ENCODE data around the gene VPS35. TPM values are rescaled to one million over a fixed set of nuclear protein-coding genes. Genes with fewer than 3 reads are reported as not detected.

The VPS35 gene
- total and polyA plus RNA-seq, 2 of the 13 experiments (the other 11 are each of a cell fraction or from before 2014, with no cell fraction given): 30.7 to 136 TPM

DNA sequence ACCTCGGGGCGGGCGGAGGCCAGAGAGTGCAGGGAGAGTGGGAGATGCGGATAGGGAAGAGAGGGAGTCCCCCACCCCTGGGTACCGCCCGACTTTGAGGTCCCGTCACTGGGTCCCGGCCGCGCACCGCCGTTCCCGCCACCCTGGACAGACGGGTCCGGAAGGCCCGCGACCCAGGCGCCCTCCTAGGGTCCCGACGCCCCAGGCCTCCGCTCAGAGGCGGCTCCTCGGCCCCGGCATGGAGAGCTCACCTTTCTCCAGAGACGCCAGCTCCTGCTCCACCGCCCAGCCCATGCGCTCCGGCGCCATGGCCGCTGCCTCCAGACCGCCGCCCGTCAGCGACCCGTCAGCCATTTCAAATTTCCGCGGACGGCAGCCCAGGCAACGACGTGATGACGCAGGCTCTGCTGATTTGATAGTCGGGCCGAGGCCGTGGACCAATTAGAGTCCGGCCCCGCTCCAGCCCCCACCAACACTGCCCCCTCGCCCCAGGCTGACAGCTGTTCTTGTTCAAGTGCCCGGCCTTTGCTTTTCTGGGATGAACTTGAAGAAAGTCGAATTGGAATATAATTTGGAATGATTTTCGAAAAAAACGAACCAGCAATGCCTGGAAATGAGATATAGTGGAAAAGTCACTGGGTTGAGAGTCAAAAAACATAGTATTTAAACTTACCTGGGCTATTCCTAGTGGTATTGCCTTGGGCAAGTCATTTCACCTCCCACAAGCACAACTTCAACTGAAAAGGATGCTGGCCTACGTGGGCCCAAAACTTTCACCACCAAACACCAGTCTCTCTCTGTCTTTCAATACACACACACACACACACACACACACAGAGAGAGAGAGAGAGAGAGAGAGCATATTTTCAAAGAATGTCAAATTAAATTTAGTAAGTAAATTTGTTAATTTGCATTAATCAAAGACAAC is 67.7 kb downstream of the VPS35 start, which contains the start of gene SHCBP1 (continued):
- TF ChIP-seq, protein P1, sequence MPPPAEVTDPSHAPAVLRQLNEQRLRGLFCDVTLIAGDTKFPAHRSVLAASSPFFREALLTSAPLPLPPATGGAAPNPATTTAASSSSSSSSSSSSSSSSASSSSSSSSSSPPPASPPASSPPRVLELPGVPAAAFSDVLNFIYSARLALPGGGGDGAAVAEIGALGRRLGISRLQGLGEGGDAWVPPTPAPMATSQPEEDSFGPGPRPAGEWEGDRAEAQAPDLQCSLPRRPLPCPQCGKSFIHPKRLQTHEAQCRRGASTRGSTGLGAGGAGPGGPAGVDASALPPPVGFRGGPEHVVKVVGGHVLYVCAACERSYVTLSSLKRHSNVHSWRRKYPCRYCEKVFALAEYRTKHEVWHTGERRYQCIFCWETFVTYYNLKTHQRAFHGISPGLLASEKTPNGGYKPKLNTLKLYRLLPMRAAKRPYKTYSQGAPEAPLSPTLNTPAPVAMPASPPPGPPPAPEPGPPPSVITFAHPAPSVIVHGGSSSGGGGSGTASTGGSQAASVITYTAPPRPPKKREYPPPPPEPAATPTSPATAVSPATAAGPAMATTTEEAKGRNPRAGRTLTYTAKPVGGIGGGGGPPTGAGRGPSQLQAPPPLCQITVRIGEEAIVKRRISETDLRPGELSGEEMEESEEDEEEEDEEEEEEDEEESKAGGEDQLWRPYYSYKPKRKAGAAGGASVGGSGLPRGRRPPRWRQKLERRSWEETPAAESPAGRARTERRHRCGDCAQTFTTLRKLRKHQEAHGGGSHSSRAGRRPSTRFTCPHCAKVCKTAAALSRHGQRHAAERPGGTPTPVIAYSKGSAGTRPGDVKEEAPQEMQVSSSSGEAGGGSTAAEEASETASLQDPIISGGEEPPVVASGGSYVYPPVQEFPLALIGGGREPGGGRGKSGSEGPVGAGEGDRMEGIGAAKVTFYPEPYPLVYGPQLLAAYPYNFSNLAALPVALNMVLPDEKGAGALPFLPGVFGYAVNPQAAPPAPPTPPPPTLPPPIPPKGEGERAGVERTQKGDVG (CRISPR knock-in tag; IDR thresholded peaks at IDR 0.05; ENCODE audit: borderline replicate concordance): peak; percentile 86; the same call in 1 of the 2 replicates
- TF ChIP-seq ZNF33A (CRISPR knock-in tag; IDR thresholded peaks at IDR 0.05; ENCODE audit: borderline replicate concordance) (0 out of 2 replicates have a peak, but pooled peaks have one; percentile 45), ZNF768 (CRISPR knock-in tag; IDR thresholded peaks at IDR 0.05) (peak; percentile 79), ZNF350 (CRISPR knock-in tag; IDR thresholded peaks at IDR 0.05; ENCODE audit: borderline replicate concordance, low read depth) (peak; percentile 81), SOX5 (CRISPR knock-in tag; IDR thresholded peaks at IDR 0.05; ENCODE audit: borderline replicate concordance) (no peak), ZNF138 (CRISPR knock-in tag; IDR thresholded peaks at IDR 0.05; ENCODE audit: low read depth) (0 out of 2 replicates have a peak, but pooled peaks have one; percentile 35), KAT7 (CRISPR knock-in tag; IDR thresholded peaks at IDR 0.05; ENCODE audit: borderline replicate concordance) (peak; percentile 84; the same call in 1 of the 2 replicates), SP1 (IDR thresholded peaks at IDR 0.05) (no peak), SP1 (CRISPR knock-in tag; IDR thresholded peaks at IDR 0.05) (0 out of 2 replicates have a peak, but pooled peaks have one; percentile 61), REXO4 (CRISPR knock-in tag; IDR thresholded peaks at IDR 0.05; ENCODE audit: borderline replicate concordance) (no peak), NKX3-1 (CRISPR knock-in tag; IDR thresholded peaks at IDR 0.05) (peak; percentile 93)
- TF ChIP-seq, protein P2, sequence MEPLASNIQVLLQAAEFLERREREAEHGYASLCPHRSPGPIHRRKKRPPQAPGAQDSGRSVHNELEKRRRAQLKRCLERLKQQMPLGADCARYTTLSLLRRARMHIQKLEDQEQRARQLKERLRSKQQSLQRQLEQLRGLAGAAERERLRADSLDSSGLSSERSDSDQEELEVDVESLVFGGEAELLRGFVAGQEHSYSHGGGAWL (CRISPR knock-in tag; IDR thresholded peaks at IDR 0.05): peak; percentile 72; the same call in 1 of the 2 replicates
- TF ChIP-seq, protein P3, sequence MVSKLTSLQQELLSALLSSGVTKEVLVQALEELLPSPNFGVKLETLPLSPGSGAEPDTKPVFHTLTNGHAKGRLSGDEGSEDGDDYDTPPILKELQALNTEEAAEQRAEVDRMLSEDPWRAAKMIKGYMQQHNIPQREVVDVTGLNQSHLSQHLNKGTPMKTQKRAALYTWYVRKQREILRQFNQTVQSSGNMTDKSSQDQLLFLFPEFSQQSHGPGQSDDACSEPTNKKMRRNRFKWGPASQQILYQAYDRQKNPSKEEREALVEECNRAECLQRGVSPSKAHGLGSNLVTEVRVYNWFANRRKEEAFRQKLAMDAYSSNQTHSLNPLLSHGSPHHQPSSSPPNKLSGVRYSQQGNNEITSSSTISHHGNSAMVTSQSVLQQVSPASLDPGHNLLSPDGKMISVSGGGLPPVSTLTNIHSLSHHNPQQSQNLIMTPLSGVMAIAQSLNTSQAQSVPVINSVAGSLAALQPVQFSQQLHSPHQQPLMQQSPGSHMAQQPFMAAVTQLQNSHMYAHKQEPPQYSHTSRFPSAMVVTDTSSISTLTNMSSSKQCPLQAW (CRISPR knock-in tag; IDR thresholded peaks at IDR 0.05): no peak; the same call in 1 of the 2 replicates
- TF ChIP-seq, protein P4, sequence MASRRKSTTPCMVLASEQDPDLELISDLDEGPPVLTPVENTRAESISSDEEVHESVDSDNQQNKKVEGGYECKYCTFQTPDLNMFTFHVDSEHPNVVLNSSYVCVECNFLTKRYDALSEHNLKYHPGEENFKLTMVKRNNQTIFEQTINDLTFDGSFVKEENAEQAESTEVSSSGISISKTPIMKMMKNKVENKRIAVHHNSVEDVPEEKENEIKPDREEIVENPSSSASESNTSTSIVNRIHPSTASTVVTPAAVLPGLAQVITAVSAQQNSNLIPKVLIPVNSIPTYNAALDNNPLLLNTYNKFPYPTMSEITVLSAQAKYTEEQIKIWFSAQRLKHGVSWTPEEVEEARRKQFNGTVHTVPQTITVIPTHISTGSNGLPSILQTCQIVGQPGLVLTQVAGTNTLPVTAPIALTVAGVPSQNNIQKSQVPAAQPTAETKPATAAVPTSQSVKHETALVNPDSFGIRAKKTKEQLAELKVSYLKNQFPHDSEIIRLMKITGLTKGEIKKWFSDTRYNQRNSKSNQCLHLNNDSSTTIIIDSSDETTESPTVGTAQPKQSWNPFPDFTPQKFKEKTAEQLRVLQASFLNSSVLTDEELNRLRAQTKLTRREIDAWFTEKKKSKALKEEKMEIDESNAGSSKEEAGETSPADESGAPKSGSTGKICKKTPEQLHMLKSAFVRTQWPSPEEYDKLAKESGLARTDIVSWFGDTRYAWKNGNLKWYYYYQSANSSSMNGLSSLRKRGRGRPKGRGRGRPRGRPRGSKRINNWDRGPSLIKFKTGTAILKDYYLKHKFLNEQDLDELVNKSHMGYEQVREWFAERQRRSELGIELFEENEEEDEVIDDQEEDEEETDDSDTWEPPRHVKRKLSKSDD (CRISPR knock-in tag; IDR thresholded peaks at IDR 0.05; ENCODE audit: low read depth): 0 out of 2 replicates have a peak, but pooled peaks have one; percentile 68
